ENCODE data around the gene DCAF12.
"Not testable (repeated sequence)": the region's sequence is repeated elsewhere in the genome, so short reads cannot be mapped to it uniquely, and the experiment has no call there.

The DCAF12 gene

DNA sequence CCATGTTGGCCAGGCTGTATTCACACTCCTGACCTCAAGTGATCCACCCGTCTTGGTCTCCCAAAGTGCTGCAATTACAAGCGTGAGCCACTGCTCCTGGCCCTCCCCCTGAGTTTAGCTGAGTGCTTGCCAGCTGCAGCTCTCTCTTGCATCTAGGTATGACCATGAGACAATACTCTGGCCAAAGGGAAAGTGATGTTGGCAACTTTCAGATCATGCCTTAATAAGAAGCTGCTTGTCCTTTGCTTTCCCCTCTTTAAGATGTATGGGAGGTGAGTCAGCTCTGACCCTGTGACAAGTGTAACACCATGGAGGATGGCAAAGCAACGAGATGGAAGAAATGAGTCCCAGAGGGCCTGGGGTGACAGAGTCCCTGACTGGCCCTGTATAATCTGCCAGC is 18.7 kb upstream of the DCAF12 start:
- TF ChIP-seq CTCF (IDR thresholded peaks at IDR 0.05; ENCODE audit: low read depth, low read length) = no peak
- no peaks in the 10 kb centered on the region for H3K36me3 ChIP-seq
- no peak overlapping the region for H3K4me3 ChIP-seq (ENCODE audit: low read depth, low read length)
- H3K9me3 ChIP-seq = no peaks in the 10 kb centered on the region
- H3K27me3 ChIP-seq = no peaks in the 10 kb centered on the region
- H3K4me1 ChIP-seq = no peaks in the 10 kb centered on the region
- DNase-seq = no peak

DNA sequence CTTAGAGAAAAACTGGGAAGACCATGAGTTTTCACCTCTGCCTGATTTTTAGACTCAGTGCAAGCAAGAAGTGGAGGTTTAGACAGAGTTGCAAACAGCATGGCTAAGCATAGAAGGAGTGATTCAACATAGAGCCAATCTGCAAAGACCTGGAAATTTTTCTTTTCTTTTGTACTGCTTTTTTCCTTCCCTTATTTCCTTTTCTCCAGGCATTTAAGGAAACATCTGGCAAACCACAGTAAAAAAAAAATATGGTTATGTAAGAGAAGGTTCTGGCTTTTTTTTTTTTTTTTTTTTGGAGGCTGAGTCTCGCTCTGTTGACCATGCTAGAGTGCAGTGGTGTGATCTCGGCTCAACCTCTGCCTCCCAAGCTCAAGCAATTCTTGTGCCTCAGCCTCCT is 16.6 kb upstream of the DCAF12 start:
- Histone ChIP-seq H3K4me3 (ENCODE audit: low read depth, low read length) (no peak overlapping the region), H3K36me3 (no peaks in the 10 kb centered on the region), H3K9me3 (no peaks in the 10 kb centered on the region), H3K4me1 (no peaks in the 10 kb centered on the region), H3K27me3 (no peaks in the 10 kb centered on the region)
- no peak for DNase-seq
- TF ChIP-seq CTCF (IDR thresholded peaks at IDR 0.05; ENCODE audit: low read depth, low read length) = no peak

- H3K4me3 ChIP-seq (ENCODE audit: low read depth, low read length) = no peak overlapping the region
- no peaks in the 10 kb centered on the region for H3K4me1 ChIP-seq
- no peak for DNase-seq
- no peaks in the 10 kb centered on the region for H3K9me3 ChIP-seq
- H3K27me3 ChIP-seq = no peaks in the 10 kb centered on the region
- H3K36me3 ChIP-seq = no peaks in the 10 kb centered on the region
- no peak for TF ChIP-seq CTCF (IDR thresholded peaks at IDR 0.05; ENCODE audit: low read depth, low read length)
These were observed 14.4 kb upstream of the DCAF12 start for GRCh38 chr9:34140853-34141252.

DNA sequence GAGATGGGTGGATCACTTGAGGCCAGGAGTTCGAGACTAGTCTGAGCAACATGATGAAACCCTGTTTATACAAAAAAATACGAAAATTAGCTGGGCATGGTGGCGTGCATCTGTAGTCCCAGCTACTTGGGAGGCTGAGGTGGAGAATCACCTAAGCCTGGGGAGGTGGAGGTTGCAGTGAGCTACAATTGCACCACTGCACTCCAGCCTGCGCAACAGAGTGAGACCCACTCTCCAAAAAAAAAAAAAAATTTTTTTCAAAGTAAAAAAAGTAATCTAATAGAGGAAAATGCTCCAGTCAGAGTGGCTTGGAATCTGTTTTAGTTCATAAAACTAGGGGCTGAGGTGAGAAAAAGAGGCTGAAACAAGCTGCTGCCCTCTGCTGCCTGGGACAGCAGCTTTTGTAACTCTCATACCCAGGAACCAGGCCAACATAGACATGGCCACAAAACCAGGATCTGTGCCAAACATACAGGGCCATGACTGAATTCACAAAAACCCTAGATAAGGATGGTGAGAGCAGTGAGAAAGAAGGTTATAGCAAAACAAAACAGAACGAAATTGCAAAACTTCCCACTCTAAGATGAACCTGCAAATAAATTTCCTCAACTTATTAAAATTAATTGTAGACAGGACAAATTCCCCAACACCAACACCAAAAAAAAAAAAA is 13.1 kb upstream of the DCAF12 start:
- Histone ChIP-seq H3K4me1 (no peaks in the 10 kb centered on the region), H3K36me3 (no peaks in the 10 kb centered on the region), H3K27me3 (no peaks in the 10 kb centered on the region), H3K4me3 (ENCODE audit: low read depth, low read length) (no peak overlapping the region), H3K9me3 (no peaks in the 10 kb centered on the region)
- DNase-seq = peak; percentile 58
- TF ChIP-seq CTCF (IDR thresholded peaks at IDR 0.05; ENCODE audit: low read depth, low read length) = peak; percentile 51

DNA sequence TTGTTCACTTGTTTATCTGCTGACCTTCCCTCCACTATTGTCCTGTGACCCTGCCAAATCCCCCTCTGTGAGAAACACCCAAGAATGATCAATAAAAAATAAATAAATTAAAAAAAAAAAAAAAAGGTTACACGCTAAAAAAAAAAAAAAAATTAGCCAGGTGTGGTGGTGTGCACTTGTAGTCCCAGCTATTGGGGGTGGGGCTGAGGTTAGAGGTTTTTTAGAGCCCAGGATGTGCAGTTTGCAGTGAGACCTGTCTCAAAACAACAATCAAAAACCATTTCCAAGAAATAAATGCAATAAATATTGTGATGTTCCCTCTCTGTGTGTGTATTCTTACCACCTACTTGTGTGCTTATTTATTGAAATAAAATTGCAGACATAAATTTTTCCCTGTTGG is 12.1 kb upstream of the DCAF12 start:
- H3K9me3 ChIP-seq; H3K36me3 ChIP-seq; H3K27me3 ChIP-seq; DNase-seq; H3K4me3 ChIP-seq (ENCODE audit: low read depth, low read length); H3K4me1 ChIP-seq: not testable (repeated sequence)

DNA sequence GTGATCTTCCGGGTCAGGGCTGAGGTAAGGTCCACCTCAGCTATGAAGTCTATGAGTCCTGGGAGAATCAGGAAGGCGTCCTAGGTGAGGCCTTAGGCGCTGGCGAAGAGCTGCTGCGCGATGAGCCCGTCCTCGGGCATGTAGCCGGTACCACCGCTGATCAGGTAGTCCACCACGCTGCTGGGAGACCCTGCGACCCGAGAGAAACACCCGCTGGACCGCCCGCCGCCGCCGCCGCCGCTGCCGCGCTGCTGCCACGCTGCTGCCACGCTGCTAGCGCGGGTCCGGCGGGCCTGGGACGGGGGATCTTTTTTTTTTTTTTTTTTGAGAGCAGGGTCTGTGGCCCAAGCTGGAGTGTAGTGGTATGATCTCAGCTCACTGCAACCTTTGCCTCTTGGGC is 8.0 kb upstream of the DCAF12 start:
- Histone ChIP-seq H3K36me3 (no peaks in the 10 kb centered on the region), H3K9me3 (no peaks in the 10 kb centered on the region), H3K4me1 (no peaks in the 10 kb centered on the region), H3K27me3 (no peaks in the 10 kb centered on the region), H3K4me3 (ENCODE audit: low read depth, low read length) (no peak overlapping the region)
- no peak for TF ChIP-seq CTCF (IDR thresholded peaks at IDR 0.05; ENCODE audit: low read depth, low read length)
- no peak for DNase-seq

Data from BE2C (cell line).